NCI-H2107 treated with DMSO at 0.1 percent for 48 hours (cell line): ENCODE results near the gene BABAM2.

Source experiments
- DNase-seq: peaks from one replicate; lab custom pipeline; 2025; ENCODE audit not compliant: unreplicated experiment; lab: John Stamatoyannopoulos, UW

Gene BABAM2

DNA sequence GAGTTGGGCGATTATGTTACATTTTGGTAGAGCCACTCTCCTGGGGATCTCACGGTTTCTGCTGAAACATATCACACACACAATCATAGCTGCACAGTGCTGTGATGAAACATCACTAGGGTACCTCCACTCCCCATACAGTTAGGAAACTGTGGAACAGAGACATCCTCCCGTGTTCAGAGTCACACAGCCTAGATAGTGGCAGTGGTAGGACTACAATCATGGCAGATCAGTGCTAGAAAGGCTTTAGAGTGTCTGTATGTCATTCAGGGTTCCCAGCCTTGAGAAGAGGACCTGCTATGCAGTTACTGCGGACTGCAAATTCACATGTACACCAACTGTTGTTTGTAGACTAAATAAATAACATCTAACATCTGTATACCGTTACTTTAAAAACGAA, 291.8 kb downstream of the BABAM2 start:
- DNase-seq = no peak

DNA sequence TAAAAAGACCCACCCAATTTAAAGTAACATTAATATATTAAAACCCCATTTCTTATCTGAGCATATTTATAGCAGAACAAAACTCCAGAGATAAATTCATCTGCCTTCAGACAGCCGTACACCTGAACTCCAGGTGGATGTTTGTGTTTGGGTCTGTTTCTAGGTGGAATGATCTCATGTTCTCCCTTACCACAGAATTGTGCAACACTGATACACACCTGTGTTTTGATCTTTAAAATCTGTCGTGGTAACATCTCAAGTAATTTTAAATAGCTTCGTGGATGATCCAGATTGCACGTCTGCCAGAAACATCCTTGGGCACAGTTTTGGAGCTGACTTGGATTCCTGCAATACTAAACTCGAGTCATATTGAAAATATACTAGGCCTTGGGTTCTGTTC, 294.6 kb downstream of the BABAM2 start:
- no peak for DNase-seq

DNA sequence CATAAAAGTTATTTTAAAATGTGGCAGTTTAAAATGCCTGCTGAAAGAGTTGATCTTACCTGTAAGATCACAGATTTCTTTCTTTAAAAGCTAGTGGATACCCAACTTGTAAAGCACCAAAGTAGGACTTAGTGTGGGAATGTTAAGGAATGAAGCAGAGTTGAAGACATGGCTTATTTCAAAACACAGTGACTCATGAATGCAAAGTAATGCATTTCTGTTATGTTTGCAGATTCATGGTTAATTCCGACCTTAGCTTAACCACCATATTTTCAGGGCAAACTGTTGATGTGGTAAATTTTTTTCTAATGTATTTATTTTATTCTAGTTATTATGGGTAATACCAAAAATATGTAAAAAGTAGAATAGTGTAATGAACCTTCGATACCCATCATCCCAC, 295.4 kb downstream of the BABAM2 start:
- no peak for DNase-seq

DNA sequence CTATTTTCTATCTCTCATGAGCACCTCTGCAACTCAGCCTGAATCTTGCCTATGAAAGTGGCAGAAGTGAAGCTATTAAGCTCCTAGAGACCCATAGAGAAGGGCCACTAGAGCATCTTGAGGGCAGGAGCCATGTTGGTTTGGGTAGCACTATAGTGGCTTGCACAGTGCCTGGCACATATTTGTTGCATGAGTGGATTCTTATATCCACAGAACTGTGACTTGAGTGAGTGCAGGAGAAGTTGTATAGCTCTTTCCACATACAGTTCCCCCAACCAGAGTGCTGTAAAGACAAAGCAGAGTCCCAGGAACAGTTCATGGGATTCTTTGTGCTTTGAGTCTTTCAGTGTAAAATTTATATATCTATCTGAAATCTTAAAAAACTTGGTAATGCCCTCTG, 296.7 kb downstream of the BABAM2 start:
- DNase-seq = no peak

DNA sequence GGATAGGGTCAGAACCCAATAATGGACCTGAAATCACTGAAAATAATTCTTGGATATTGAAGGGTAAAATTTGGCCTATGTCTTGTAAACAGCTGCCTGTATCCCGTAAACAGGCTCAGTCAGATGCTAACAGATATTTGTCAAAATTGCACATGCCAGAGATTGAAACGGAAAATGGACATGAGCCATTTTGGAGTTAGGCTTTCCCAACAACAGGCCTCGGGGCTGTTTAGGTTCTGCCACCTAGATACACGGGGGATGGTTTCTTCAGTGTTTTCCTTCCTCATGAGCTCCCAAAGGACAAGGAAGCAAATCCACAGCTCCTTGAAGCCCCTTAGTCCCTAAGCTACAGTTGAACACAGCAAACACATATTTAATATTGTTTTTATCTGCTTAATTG, 297.9 kb downstream of the BABAM2 start:
- DNase-seq = no peak

DNA sequence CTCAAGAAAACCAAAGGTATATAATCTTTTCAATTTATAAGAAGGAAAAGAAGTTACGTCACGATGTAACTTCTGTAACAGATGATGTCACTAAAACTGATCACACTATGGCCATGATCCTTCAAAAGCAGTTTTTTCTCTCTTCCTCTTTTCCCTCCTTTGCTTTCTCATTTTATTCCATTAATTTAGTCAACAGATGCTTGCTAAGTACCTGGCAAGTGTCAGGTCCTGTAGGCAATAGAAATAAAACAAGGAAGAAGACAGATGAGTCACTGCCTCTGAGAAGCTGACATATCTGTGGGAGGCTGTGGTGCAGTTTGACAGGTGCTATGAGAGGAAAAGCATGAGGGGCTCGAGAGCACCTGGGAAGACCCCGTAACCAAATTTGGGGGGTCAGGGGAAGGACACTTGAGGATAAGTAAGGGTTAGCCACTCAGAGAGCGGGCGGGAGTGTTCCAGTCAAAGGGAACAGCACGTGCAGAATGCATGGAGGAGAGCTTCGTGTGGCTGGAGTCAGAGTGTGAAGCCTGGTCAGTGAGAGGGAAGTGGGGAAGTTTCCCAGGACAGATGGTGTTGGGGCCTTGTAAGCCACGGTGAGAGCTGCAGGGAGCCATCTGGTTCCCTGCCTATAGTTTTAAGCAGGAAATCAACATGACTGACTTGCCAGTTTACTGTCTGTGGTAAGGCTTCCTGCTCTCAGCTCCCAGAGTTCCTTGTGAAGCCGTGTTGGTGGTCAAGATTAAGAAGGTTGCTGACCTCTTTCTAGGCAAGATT, 303.3 kb downstream of the BABAM2 start:
- no peak for DNase-seq

DNA sequence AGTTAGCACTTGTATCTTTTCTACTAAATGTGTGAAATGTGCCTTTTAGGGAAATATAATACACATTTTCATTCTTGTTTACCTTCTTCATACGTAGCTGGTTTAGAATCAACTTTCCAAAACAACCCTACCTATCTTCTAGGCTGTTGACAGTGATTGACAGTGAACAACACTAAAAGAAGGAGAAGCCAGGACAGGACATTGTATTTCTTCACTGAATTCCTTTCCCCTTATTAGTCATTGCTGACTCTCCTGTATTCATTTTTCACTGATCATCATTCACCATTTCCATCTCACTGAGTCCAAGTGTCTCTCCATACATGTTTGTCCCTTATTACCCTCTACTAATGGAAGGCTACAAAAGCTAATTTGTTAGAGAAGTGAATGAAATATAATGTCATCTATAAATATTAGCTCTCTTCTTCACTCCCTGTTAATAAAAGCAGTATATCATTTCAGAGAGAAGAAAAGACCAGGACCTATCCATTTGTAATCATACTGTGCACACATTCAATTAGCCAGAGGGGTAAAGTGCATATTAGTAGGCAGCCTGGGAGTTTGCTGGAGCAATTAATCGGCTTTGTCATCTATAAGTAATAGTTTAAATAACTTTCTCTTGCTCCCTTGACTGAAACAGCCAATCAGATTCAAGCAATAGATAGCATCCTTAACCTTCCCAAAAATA, 309.6 kb downstream of the BABAM2 start:
- no peak for DNase-seq

DNA sequence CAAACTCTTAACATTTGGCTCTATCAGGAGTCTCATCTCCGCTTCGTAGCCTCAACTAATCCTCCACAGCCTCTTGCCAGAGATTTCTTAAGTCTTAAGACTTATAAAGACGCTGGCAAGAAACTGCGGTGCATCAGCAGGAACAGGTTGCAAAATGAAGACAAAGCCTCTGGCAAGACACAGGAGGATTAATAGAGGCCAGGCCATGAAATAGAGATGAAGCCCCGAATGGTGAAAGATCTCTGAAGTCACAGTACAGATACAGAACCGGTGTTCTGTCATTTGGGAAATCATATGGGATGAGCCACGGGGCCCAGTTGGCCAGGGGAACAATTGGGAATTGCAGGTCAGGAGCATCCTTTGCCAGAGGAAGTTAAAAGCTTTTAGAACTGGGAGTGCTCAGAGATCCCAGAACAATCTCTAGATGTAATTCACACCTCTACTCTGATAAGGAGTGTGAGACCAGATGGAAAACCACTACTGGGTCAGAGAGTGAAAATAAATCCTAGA, 311.2 kb downstream of the BABAM2 start:
- DNase-seq = no peak

DNA sequence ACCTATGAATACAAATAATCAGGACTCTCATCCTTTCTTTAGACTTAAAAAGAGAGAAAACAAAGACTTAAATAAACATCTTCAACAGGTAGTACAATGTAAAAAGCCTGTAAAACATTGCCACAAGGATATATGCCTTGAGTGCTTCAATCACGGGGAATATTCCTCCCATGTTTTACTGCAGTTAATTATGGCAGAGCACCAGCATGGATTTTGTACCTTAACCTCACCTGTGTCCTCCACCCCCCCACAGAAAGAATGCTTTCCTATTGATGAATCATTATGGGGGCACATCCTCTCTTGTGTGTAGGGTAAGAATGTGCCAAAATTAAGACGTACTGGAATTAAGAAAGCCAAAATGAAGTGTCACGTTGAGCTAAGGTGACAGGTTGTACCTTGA, 312.2 kb downstream of the BABAM2 start:
- no peak for DNase-seq

DNA sequence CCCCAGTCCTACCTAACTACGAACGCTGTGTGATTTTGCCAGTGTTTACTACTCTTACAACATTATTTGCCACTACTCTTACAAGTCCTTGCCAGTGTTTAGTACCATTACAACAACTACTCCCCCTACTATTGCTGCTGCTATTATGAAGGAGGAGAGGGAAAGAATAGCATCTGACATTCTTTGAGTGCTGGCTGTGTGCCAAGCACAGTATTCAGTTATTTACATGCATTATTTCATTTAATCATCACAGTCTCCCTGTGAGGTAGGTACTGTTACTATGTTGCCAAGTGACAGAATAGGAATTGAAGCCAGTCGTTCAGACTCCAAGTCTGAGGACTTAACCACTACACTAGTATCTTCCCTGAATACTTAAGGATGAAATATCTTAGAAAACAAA, 316.2 kb downstream of the BABAM2 start:
- DNase-seq = no peak

DNA sequence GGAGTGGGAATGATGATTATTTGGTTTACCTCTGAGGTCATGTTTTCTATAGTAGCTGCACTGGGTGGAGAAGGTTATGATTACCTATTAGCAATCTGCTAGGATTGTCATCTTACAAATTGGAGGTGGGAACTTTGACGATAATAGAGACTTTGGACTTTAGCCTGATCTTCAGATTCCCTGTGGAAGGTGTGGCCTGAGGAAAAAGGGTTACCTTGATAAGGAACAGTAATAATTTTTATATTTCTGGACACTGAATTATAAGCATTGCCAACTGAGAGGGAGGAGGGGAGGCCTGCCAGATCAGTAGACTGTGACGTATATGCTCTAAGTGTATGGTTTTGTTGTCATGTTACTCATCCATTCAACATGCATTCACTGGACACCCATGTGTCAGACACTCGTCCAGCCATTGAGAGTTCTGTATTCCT, 318.7 kb downstream of the BABAM2 start:
- DNase-seq = no peak

DNA sequence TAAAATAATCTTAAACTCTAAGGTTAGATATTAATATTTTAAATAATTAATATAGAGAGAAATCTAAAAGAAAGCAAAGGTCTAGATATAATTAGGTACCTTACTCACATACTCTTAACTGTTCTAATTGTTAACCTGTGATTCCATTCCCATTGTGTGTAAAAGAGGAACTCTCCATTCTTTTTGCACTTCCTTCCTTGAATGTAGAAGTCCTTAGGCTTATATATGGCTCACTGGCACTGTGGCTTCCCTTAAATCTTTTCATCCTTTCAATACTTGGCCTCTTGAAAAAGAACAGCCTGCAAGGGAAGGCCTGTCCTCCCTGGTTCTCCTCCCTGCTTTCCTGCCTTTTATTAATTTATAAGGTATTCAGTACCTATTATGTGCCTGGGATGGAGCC, 319.3 kb downstream of the BABAM2 start:
- DNase-seq = no peak

DNA sequence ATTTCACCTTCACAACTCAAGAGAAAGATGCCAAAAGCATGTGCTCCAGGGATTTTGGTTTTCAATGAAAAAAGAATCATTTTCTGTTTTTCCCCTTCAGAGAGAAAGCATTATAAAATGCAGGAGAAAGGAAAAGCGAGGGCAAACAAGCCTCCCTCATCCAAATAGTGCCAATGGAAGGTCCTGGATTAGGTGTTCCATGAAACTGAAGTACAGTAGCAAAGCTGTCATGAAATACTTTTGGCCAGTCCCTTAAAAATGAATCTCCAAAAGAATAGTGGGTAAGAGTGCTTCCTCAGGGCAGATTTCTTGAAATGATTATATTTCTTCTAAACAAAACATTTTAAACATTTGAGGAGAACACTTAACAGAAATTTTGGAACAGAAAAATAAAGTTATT, 320.0 kb downstream of the BABAM2 start:
- DNase-seq = no peak

DNA sequence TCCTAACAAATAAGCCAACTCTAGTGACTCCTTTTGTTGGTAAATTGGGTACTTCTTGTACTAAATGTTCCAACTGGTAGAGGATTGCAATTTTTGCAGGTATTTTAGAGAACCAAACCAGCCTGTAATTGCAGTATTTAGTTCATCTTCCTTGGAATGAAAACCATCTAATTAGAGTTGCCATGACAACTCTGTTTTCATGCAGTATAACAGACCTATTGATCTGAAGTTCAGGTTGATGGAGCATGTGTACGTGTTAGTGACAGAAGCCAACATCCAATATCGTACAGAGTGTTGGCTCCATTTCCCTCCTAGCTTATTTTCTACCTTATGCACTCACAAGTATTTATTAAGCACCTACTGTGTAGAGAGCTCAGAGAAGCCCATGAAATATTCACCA, 325.8 kb downstream of the BABAM2 start:
- DNase-seq = no peak

DNA sequence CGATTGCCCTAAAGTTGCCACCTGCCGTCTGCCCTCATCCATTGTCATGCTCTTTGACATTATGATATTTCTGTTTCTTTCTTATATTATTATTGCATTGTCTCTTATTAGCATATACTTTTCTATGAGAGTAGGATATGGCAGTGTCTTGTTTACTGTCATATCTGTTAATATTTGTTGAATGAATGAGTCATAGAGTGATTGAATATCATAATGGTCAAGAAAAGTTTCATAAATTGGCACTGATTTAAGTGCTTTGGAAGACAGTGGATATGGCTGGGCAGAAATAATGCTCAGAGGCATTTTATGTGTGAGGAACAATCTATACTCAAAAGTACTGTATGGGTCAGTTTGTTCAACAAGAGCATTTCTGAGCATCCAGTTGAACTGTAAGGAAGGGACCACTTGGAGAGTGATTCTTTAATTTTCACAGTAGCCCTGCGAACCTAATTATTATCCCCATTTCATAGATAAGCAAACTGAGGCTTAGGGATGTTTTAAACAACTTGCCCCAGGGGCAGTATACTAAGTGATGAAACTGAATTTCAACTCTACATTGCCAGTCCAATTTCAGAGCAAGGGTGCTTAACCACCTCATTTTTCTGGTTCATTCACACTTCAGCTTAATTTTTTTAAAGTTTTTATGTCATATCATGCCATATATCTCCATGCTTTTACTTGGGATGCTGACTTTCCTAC, 326.7 kb downstream of the BABAM2 start:
- DNase-seq = no peak

DNA sequence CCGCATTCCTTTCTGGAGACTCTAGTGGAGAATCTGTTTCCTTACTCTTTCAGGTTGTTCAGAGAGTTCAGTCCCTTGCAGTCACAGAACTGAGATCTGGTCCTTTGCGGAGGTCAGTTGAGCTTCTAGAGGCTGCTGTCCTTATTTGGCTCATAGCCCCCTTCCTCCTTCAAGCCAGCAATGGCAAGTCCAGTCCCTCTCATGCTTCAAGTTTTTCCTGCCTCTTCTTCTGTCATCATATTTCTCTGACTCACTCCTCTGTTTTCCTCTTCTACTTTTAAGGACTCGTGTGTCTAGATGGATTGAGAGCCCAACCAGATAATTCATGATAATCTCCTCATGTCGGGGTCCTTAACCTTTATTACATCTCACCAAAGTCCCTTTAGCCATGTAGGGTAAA, 328.6 kb downstream of the BABAM2 start:
- no peak for DNase-seq

DNA sequence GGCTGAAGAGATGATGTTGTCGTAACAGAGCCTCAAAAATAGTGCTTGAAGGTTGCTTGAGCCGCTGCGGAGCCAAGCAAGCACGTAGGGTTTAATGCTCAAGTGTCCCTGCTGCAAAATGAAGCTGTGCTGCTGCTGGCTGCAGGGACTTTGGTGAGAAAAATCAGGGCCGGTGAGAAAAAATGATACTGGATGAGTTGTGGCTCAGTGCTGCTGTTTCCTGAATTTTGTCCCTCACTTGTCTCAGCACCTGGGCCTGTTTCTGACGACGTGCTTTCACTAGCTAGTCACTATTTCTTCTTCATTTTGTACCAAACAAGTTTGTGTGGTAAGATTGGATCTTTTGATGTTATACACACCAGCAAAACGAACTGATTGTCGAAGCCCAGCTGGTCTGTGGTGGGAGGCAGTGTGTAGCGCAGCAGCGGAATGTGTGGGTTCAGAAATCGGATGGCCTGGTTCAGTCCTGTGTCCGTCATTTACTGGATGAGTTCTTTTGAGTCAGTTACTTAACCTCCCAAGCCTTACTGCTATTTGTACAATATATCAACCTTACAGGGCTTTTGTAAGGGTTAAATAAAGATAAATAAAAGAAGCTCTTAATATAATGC, 329.3 kb downstream of the BABAM2 start:
- no peak for DNase-seq

DNA sequence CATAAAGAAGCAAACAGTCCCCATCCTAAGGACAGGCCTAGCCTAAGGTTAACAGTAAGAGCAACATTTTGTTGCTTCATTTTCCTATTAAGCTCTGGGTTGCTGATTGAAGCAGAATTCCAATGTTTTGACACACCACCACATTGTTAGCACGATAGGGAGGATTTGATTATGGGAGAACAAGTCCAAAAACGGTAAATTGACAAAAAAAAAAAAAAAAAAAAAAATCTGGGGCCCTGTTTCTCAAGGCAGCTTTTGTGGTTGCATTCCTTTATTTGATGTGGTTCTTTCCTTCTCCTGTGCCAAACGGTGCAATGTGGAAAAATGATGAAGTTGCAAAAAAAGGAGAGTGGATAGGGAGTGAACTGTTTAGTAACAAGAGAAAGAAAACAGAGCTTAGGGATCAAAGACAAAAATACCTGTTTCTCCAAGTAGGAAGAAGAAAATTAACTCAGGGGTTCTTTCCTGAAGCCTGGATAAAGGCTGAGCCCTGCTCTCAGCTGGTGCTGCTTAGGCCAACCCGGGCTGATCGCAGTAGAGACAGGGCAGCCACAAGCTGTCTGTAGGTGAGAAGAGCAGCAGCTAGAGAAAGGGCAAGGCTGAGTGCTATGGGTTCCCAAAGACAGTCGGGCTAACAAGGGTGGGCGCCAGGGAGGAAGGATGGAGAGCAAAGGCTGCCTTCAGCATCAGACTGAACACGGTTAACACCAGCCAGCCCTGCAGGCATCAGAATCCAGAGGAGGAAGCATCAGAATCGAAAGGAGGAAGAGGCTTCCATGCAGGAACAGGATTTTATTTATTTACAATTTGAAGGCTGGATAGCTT, 334.3 kb downstream of the BABAM2 start:
- no peak for DNase-seq

DNA sequence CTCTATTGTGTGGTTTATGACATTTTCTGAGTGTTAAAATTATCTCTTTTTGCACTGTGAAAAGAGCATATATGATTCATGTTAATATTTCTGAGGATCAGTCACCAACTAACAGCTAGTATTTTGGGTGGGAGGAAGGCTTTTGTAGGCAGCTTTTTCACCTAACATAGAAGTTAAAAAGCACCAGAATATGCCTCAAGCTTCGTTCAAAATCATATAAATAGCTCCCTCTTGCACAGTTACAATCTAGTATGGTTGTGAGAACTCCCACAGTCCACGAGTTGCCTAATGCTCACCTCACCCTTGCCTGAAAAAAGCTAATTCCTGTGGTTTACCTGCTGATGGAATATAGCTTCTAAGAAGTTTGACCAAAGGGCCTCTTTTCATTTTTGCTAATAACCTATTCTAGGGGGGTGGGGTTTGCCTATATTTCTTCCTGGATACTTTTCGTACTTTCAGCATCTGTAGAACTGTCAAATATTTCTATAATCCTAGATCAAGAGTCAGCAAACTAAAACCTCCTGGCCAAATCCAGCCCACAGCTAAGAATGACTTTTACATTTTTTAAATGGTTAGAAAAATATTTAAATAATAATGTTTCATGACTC, 335.0 kb downstream of the BABAM2 start:
- DNase-seq = no peak

DNA sequence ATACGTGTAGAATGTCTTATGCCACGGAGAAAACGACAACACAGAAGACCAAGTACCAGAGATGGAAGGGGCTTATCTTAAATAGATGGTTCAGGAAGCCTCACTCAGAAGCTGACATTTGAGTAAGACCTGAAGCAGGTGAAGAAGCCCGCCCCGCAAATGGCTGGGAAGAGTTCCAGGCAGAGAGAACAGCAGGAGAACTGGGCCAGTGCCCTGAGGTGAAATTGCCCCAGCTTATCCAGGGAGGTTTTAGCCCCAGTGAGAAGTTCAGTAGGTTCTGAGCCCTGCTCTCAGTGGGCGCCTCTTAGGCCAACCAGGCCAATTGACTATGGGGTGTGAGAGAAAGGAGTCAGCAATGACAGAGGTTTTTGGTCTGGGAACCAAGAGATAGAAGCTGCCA, 336.0 kb downstream of the BABAM2 start:
- no peak for DNase-seq
